Endometrium (tissue), 2 donors: ENCODE data around the gene JADE2.

Experiments used
- FAIRE-seq: peaks from 2 replicates; lab custom pipeline; 2012; peaks lifted over from hg19 to GRCh38; lab: Jason Lieb, UNC
- donor health status: control.
- donor health status: control.

Gene JADE2

DNA sequence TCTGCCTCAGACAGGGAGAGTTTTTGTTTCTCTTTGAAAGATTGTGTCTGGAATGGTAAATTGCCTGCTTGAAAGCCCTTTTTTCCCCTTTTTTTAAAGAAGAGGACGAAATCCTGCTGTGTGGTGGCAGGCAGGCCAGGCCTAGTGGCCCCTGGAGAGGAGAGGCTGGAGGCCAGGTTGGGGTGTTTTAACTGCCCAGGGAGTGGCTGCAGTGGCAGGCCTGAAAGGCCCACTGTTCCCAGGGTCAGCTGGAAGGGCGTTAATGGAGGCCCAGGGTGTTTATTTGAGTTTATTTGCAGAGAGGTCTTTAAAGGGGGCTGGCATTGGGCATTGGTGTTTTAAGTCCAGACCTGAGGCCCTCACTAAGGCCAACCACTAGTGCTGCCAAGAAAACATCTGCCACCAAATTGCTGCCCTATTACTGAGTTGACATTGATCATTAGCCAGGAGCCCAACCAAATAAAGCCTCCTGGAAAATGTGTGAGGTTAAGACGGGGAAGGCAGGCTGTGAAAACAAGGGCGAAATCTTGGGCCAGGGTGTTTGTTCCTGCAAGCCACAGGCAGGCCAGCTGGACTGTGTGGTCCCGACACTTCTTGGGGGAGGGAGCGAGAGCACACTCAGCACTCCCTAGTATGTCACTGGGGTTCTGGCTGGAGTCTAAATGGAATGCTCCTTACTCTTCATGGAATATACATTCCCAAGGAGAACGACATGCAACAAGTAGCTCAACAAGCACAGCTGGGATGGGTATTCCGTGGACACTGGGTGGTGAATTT, 5.0 kb downstream of the JADE2 start:
- no peak for FAIRE-seq

- no peak for FAIRE-seq
Measured at GRCh38 chr5:134533115-134533815, 7.8 kb downstream of the JADE2 start.

- no peak for FAIRE-seq
Measured at GRCh38 chr5:134534058-134534725, 8.7 kb downstream of the JADE2 start.

- no peak for FAIRE-seq
Measured at GRCh38 chr5:134534726-134535110, 9.2 kb downstream of the JADE2 start.

DNA sequence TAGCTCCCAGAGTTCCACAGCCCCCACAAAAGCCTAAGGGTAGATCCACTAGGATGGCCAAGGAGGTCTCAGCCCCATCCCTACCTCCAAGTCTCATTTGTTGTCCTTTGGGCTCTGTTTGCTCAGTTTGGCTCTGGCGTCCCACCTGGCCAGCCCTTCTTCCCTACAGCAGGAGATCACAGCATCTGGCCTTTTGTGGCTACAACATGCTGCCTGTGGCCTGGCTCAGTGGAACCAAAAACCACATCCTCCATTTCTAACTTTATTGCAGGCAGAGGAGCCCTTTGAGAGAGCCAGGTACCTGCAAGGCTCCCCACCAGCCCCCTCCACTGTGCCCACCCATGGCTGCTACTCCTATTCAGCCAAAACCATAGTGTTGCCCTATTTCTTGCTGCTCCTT, 11.4 kb downstream of the JADE2 start:
- FAIRE-seq: no peak

GRCh38 chr5:134537297-134537696, 11.8 kb downstream of the JADE2 start:
- FAIRE-seq: no peak

DNA sequence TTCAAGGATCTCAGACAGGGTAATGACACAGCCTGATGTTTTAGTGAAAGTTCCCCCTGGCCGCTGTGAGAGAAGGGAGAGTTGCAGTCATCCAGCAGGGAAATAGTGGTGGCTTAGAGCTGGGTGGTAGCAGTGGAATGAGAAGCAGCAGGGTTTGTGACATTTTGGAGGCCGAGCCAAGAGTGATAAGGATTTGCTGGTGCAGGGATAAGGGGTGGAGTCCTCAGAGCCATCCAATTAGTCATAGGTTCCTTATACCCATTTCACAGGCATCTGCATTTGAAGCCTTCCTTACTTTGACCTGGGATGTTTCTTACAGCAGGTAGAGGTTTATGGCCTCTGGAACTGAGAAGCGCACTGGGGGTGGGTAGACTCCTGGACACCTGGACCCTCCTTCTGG, 12.8 kb downstream of the JADE2 start:
- no peak for FAIRE-seq

- FAIRE-seq: no peak
Measured at GRCh38 chr5:134539732-134540131, 14.3 kb downstream of the JADE2 start.

DNA sequence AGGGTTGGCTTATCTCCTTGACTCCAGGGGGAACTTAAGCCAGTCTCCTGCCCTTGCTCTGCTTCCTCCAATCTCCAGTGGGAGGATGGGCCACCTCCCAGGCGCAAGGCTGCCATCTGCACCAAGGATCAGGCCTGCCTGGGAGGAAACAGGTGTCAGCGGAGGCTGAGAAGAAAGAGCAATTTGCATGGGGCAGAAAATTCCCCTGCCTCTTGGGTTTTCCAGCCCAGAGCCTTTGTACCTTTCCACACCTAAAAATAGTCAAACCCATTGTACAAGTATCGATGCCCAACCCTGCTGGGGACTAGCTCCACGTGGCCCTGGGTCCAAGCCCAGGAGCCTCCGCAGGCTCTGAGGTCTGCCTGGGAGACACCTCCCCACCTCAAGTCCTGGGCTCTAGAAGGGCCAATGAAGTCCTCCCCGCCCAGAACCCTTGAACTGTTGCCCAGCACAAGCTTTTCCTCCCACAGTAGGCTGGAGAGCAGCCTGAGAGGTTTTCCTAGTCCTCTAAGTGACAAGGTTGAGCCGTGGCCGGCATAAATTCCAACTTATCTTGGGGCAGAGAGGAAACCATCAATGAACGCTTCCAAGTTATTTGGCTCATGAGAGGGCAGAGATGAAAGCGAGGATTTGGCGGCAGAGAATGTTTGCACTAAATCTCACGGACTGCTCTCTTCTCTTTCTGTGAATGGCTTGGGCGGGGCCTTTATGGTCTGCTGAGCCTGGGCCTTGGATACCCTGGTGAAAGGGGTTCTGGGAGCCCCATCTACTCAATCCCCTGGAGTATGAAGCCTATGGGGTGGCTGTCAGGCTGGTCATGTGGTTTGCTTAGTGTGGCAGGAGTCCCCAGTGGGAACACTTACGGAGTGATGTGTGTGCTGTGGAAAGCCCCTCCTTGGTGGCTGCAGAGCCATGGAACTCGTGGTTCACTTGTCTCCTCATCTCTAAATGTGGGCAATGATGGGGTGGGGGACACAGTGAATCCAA, 15.6 kb downstream of the JADE2 start:
- no peak for FAIRE-seq

GRCh38 chr5:134541736-134542376, 16.4 kb downstream of the JADE2 start:
- no peak for FAIRE-seq

DNA sequence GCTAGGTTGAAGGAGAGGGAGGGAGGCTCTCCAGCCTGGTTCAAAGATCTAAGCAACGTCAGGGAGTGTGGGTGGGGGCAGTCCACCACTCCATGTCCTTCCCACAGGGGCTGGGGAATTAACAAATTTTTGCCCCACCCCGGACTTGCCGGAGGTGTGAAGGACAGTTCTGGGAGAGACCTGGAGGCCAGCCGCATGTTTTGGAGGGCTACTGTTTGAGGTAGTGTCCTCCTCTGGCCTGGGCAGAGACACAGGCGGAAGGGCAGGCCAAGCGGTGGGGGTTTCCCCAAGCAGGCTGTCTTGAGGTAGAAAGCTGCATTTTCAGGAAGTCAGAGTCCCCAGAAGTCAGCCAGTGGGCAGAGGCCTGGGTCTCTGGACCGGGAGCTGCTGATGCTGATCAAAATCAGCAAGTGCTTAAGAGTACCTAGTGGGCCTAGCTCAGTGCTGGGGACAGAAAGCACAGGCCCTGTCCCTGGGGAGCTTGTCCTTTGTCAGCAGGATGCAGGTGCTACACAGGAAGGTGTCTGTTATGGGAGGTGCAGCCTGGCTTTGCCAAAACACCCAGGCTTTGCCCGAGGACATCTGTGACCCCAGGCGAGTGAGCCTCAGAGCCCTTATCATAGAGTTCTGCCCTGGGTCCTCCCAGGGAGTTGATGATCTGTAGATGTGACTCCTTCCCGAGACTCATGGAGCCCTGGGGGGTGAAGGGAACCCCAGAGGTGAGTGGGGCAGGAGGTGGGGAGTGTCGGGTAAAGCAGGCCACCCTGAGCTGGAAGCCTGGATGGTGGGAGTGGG, 18.5 kb downstream of the JADE2 start:
- FAIRE-seq: no peak

DNA sequence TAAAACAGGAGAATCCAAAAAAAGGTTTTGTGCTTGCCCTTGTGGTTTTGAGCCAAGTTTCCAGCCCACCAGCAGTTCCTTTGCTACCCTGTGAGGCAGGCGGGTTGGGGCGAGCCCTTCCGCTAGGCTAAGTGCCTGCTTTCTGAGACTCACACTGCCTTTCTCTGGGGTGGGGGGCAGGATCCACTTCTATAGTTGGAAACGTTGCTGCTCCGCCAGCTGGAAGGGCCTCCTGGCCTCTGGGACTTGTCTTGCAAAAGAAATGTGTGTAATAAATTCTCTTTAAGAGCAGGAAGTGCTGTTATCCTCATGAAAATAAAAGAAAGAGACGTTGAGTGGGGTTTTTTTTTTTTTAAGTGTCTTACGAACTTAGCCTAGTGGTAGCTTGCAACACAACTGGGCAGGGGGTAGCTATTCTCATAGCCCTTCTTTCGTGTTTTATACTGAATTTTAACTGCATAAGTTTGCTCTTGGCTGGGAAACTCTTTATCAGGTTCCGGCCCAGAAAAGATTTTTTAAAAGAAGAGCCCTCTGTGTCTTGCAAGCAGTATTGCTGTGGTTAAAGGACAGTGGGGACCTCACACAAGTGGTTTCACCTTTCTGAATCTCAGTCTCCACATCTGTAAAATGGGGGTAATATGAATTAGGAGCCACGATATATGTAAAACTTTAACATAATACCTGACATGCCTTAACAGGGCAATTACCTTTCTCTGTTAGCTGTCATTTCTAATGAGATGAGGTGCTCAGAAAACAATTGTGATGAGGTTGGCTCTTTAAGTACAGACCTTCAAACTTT, 19.8 kb downstream of the JADE2 start:
- FAIRE-seq: no peak

DNA sequence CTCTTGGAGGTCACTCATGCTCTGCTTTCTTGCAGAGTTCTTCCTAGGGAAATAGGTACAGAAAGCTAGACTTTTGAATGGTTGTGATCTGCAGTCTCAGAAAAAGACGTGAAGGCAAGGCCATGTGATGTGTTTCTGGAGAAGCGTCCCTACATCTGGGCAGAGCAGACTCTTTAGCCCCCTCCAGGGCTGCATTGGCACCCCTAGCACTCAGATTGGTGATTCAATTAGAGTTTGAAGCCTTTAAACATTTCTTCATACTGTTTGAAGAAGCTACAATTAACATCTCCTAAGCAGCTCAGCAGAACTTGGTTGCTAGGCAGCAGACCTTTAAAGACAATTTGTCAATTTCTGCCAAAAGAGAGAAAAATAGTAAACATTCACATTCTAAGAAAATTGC, 21.6 kb downstream of the JADE2 start:
- no peak for FAIRE-seq

- FAIRE-seq: no peak
Measured at GRCh38 chr5:134547579-134547978, 22.1 kb downstream of the JADE2 start.

DNA sequence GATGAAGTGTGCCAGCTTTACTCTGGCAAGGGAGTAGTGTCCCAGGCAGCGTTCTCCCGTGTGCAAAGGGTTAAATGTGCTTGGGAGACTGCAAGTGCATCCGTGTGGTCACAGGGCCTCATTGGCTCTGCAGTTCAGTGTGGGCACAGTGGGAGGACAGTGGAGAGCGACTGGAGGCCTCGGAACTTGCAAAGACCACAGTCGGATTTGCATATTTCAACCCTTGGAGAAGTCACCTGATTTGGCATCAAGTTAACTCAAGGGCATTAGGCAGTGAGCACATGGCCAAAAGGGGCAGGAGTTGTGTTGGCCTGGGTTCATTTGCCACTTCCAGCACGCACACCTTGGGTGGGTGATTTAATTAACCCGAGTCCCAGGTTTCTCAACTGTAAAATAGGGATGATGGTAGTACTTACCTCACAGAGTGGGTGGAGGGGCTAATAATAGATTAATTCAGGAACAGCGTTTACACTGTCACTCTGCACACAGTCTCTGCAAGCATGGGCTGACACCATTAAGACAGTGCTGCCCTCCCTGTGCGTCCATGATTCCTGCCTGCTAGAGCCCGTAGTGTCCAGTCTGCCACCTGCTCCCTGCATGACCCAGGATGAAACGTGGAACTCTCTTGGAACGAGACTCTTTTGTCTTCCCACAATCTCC, 22.7 kb downstream of the JADE2 start:
- FAIRE-seq: no peak

GRCh38 chr5:134549714-134550113, 24.2 kb downstream of the JADE2 start:
- no peak for FAIRE-seq

- no peak for FAIRE-seq
Measured at GRCh38 chr5:134550271-134551214, 25.1 kb downstream of the JADE2 start.

- FAIRE-seq: no peak
Measured at GRCh38 chr5:134551901-134552300, 26.4 kb downstream of the JADE2 start.
